Colonic mucosa (tissue), 4 donors: Measurements from ENCODE around the gene EML4. TPM values are rescaled to one million over a fixed set of nuclear protein-coding genes. Genes with fewer than 3 reads are reported as not detected.

Experiments
- DNase-seq: peaks from one replicate; pipeline ENCODE4 v3.0.0-alpha.2; 2020
- H3K27ac ChIP-seq: fragments of 200-600 bp; one replicate; pipeline ENCODE4 v1.8.0; 2021
- H3K27me3 ChIP-seq: fragments of 200-600 bp; one replicate; pipeline ENCODE4 v1.8.0; 2021
- H3K36me3 ChIP-seq: fragments of 200-600 bp; one replicate; pipeline ENCODE4 v1.8.0; 2021
- H3K4me1 ChIP-seq: fragments of 200-600 bp; one replicate; pipeline ENCODE4 v1.8.0; 2021; ENCODE audit warnings: mild to moderate bottlenecking
- H3K4me3 ChIP-seq: fragments of 200-600 bp; one replicate; pipeline ENCODE4 v1.8.0; 2021
- H3K9ac ChIP-seq, 2 donors: one replicate each; pipeline ENCODE4 v1.7.0; 2013; ENCODE audit warnings: control low read depth in 2 of 2, low read depth in 2 of 2, low read length in 2 of 2
- H3K9me3 ChIP-seq: fragments of 200-600 bp; one replicate; pipeline ENCODE4 v1.8.0; 2021
- CTCF ChIP-seq: fragments of 200-600 bp; IDR thresholded peaks from one replicate; pipeline ENCODE4 v1.8.0; 2022; ENCODE audit warnings: antibody characterized with exemption, mild to moderate bottlenecking
- intact Hi-C: fragments of 100-400 bp; cut with DNase I; formaldehyde crosslinking; loops from one replicate; pipeline ENCODE4 v1.14.1; 2022
- total RNA-seq, 2 donors: library from RNA; stranded (reverse); fragmentation: NEBNext Ultra II Directional in 1 of 2; extraction: Animal tissue kit (Norgen Biotek cat#: 25700) in 1 of 2; gene quantifications; one replicate each; pipeline ENCODE4 v1.2.1, GENCODE V29; 2021
- donor health status: healthy.
- donor health status: DM: no; HTN: no; CAD: no.
- donor health status: DM: no; HTN: no; CAD: no.

Gene EML4
- total RNA-seq, 2 donors from 2014 or later, result 82.1 to 103 TPM

GRCh38 chr2:42336361-42336965 is 167.3 kb downstream of the EML4 start:
- Histone ChIP-seq H3K36me3 (no peaks in the 10 kb centered on the region), H3K9me3 (no peaks in the 10 kb centered on the region), H3K4me3 (no peak overlapping the region), H3K27me3 (no peaks in the 10 kb centered on the region), H3K27ac (no peak overlapping the region), H3K4me1 (no peaks in the 10 kb centered on the region), H3K9ac (no peak overlapping the region)
- intact Hi-C loops, result no loop called here
- no peak for TF ChIP-seq CTCF
- no peak for DNase-seq

- no peak for DNase-seq
- no peaks in the 10 kb centered on the region for H3K27me3 ChIP-seq
- H3K27ac ChIP-seq, result no peak overlapping the region
- no peak for TF ChIP-seq CTCF
- no peak overlapping the region for H3K9ac ChIP-seq
- H3K9me3 ChIP-seq, result no peaks in the 10 kb centered on the region
- no peaks in the 10 kb centered on the region for H3K4me1 ChIP-seq
- H3K4me3 ChIP-seq, result no peak overlapping the region
- intact Hi-C loops, result no loop called here
- H3K36me3 ChIP-seq, result no peaks in the 10 kb centered on the region
These were observed 168.2 kb downstream of the EML4 start for GRCh38 chr2:42337356-42337820.

- no peaks in the 10 kb centered on the region for H3K4me1 ChIP-seq
- no peak for DNase-seq
- no peak overlapping the region for H3K27ac ChIP-seq
- no peak overlapping the region for H3K9ac ChIP-seq
- TF ChIP-seq CTCF, result no peak
- no peaks in the 10 kb centered on the region for H3K36me3 ChIP-seq
- no peaks in the 10 kb centered on the region for H3K9me3 ChIP-seq
- H3K4me3 ChIP-seq, result no peak overlapping the region
- no peaks in the 10 kb centered on the region for H3K27me3 ChIP-seq
- intact Hi-C loops, result no loop called here
These were observed 168.9 kb downstream of the EML4 start for GRCh38 chr2:42337846-42338566.

- intact Hi-C loops, result no loop called here
These were observed 169.5 kb downstream of the EML4 start for GRCh38 chr2:42338567-42339190.

More at GRCh38 chr2:42338567-42339190, 169.5 kb downstream of the EML4 start:
- no peak overlapping the region for H3K4me3 ChIP-seq
- H3K9ac ChIP-seq, result no peak overlapping the region
- TF ChIP-seq CTCF, result no peak
- no peaks in the 10 kb centered on the region for H3K4me1 ChIP-seq
- no peaks in the 10 kb centered on the region for H3K27me3 ChIP-seq
- no peaks in the 10 kb centered on the region for H3K36me3 ChIP-seq
- H3K27ac ChIP-seq, result no peak overlapping the region
- DNase-seq, result no peak
- H3K9me3 ChIP-seq, result no peaks in the 10 kb centered on the region
